H1 (cell line): ENCODE measurements around the gene LOC101059915.

Experiments used
- CEBPB ChIP-seq: IDR thresholded peaks from 2 replicates; pipeline ENCODE4 v1.6.1; 2012; ENCODE audit warnings: low read depth, low read length
- ZNF274 ChIP-seq: IDR thresholded peaks from 2 replicates; pipeline ENCODE4 v1.7.0; 2012; ENCODE audit warnings: low read length, borderline replicate concordance; ENCODE audit errors: extremely low read depth

The LOC101059915 gene

GRCh38 chrX:71619193-71619592, 48.2 kb upstream of the LOC101059915 start (continued):
- TF ChIP-seq CEBPB = no peak
- TF ChIP-seq ZNF274 = no peak
- TF ChIP-seq, all 59 proteins: peak for 0
